Left lung (tissue), 10 donors: ENCODE data around the gene SUFU. TPM values are rescaled to one million over a fixed set of nuclear protein-coding genes. Genes with fewer than 3 reads are reported as not detected.

Experiments used
- ATAC-seq: fragments of 200-7000 bp; cut with Tn5 transposase; one replicate; pipeline ENCODE4 v1.9.1; 2020; ENCODE audit warnings: moderate library complexity
- DNase-seq, 4 donors: peaks; one replicate each; pipeline ENCODE4 v3.0.0-alpha.2; 2013 to 2020
- H3K27ac ChIP-seq, 2 donors: fragments of 200-600 bp; sonication (generic) in 1 of 2; one replicate each; pipeline versions ENCODE4 v1.5.0 to v1.8.0; 2020 to 2021
- H3K27me3 ChIP-seq, 2 donors: fragments of 200-600 bp; sonication (generic) in 1 of 2; one replicate each; pipeline versions ENCODE4 v1.5.0 to v1.8.0; 2020 to 2021
- H3K36me3 ChIP-seq, 2 donors: fragments of 200-600 bp; sonication (generic) in 1 of 2; one replicate each; pipeline versions ENCODE4 v1.5.0 to v1.8.0; 2020 to 2021
- H3K4me1 ChIP-seq, 2 donors: fragments of 200-600 bp; one replicate each; pipeline ENCODE4 v1.8.0; 2021
- H3K4me3 ChIP-seq, 2 donors: fragments of 200-600 bp; sonication (generic) in 1 of 2; one replicate each; pipeline versions ENCODE4 v1.5.0 to v1.8.0; 2020 to 2021; ENCODE audit warnings: mild to moderate bottlenecking in 1 of 2
- H3K9me3 ChIP-seq, 2 donors: fragments of 200-600 bp; sonication (generic) in 1 of 2; one replicate each; pipeline versions ENCODE4 v1.5.0 to v1.8.0; 2020 to 2021
- CTCF ChIP-seq, 2 donors: fragments of 200-600 bp; sonication (generic) in 1 of 2; IDR thresholded peaks; one replicate each; pipeline versions ENCODE4 v1.5.0 to v1.8.0; 2021; ENCODE audit warnings: antibody characterized with exemption in 2 of 2
- intact Hi-C, 2 donors: fragments of 100-400 bp; cut with DNase I; formaldehyde crosslinking; loops; one replicate each; pipeline versions ENCODE4 v1.11.2 to v1.14.2; 2022
- polyA plus RNA-seq, 6 donors: library from polyadenylated mRNA; unstranded; fragments of 120-200 nt; gene quantifications; one replicate each; pipeline ENCODE4 v1.2.1, GENCODE V29; 2013; ENCODE audit not compliant: insufficient read length in 6 of 6
- total RNA-seq, 2 donors: library from RNA; stranded (reverse); fragmentation: NEBNext Ultra II Directional; extraction: Animal tissue kit (Norgen Biotek cat#: 25700); gene quantifications; one replicate each; pipeline ENCODE4 v1.2.1, GENCODE V29; 2021
- donor health status: DM: no; HTN: yes; CAD: no.
- donor health status: DM: no; HTN: no; CAD: no.

SUFU gene
- total and polyA plus RNA-seq, 8 donors = 13.4 to 30.7 (median 27.7) TPM

GRCh38 chr10:102473445-102474331, 30.1 kb upstream of the SUFU start:
- Histone ChIP-seq H3K4me1 (peaks cover 8 to 23% of the 10 kb centered on the region in 2 donors), H3K27me3 (no peaks in the 10 kb centered on the region), H3K27ac (no peak overlapping the region), H3K4me3 (no peak overlapping the region), H3K9me3 (no peaks in the 10 kb centered on the region), H3K36me3 (peaks cover 0 to 70% of the 10 kb centered on the region in 2 donors)
- ATAC-seq = no peak
- peak in 1 of 4 donors; percentile 61 for DNase-seq
- TF ChIP-seq CTCF (IDR thresholded peaks at IDR 0.05) = no peak
- intact Hi-C loops = no loop called here

GRCh38 chr10:102475451-102476040, 28.2 kb upstream of the SUFU start:
- Histone ChIP-seq H3K36me3 (peaks cover 0 to 78% of the 10 kb centered on the region in 2 donors), H3K27ac (no peak overlapping the region), H3K4me1 (peaks cover 3 to 16% of the 10 kb centered on the region in 2 donors), H3K27me3 (no peaks in the 10 kb centered on the region), H3K4me3 (no peak overlapping the region), H3K9me3 (no peaks in the 10 kb centered on the region)
- ATAC-seq (no peak), DNase-seq (peak in 1 of 4 donors; percentile 61)
- TF ChIP-seq CTCF (IDR thresholded peaks at IDR 0.05) = no peak
- intact Hi-C loops = loop anchor here in 1 of 2 donors (5.0 kb wide), 1 partner anchor 43 kb away; the partner anchor contains the start of gene CUEDC2

- peak; percentile 76 for ATAC-seq
- intact Hi-C loops = loop anchor here in 1 of 2 donors (5.0 kb wide), 1 partner anchor 44 kb away; the partner anchor contains the start of gene CUEDC2
- peak overlapping the region; percentile 8 to 39 for H3K27ac ChIP-seq
These were observed 27.2 kb upstream of the SUFU start for GRCh38 chr10:102476466-102477141.

GRCh38 chr10:102479651-102480050, 24.1 kb upstream of the SUFU start:
- H3K36me3 ChIP-seq = peaks cover 0 to 82% of the 10 kb centered on the region in 2 donors
- ATAC-seq (no peak), DNase-seq (peak in 1 of 4 donors; percentile 8)
- no peaks in the 10 kb centered on the region for H3K27me3 ChIP-seq
- H3K9me3 ChIP-seq = no peaks in the 10 kb centered on the region
- peak overlapping the region in 1 of 2 donors; percentile 23 for H3K27ac ChIP-seq
- intact Hi-C loops = loop anchor here in 1 of 2 donors (5.0 kb wide), 1 partner anchor 47 kb away; the partner anchor contains the start of gene CUEDC2
- peaks cover 3 to 16% of the 10 kb centered on the region in 2 donors for H3K4me1 ChIP-seq
- TF ChIP-seq CTCF (IDR thresholded peaks at IDR 0.05) = no peak
- H3K4me3 ChIP-seq = no peak overlapping the region

More at GRCh38 chr10:102476466-102477141, 27.2 kb upstream of the SUFU start:
- peaks cover 0 to 78% of the 10 kb centered on the region in 2 donors for H3K36me3 ChIP-seq
- peak in 3 of 4 donors; percentile 55 to 71 (median 58) for DNase-seq
- peaks cover 3 to 16% of the 10 kb centered on the region in 2 donors for H3K4me1 ChIP-seq
- H3K9me3 ChIP-seq = no peaks in the 10 kb centered on the region
- TF ChIP-seq CTCF (IDR thresholded peaks at IDR 0.05) = no peak
- no peaks in the 10 kb centered on the region for H3K27me3 ChIP-seq
- H3K4me3 ChIP-seq = no peak overlapping the region
